ENCODE data around the gene NEURL4. TPM values are rescaled to one million over a fixed set of nuclear protein-coding genes. Genes with fewer than 3 reads are reported as not detected.

Gene NEURL4
- total RNA-seq, 4 donors from 2014 or later, result 9.7 to 18.7 (median 14.4) TPM

GRCh38 chr17:7282752-7283321, 46.3 kb downstream of the NEURL4 start:
- peak overlapping the region in 3 of 4 donors; percentile 55 to 73 (median 62) for H3K4me3 ChIP-seq
- peaks cover 0 to 32% (median 0%) of the 10 kb centered on the region in 3 donors for H3K36me3 ChIP-seq
- H3K4me1 ChIP-seq, result peaks cover 23 to 55% (median 27%) of the 10 kb centered on the region in 3 donors
- intact Hi-C loops (cut with DNase I), result no loop called here
- peak overlapping the region; percentile 70 to 92 (median 90) for H3K27ac ChIP-seq
- peaks cover 0 to 33% (median 0%) of the 10 kb centered on the region in 4 donors for H3K27me3 ChIP-seq
- no peak for DNase-seq
- TF ChIP-seq CTCF (IDR thresholded peaks at IDR 0.05) (peak in 2 of 6 experiments; percentile 23 to 39), POLR2A (IDR thresholded peaks at IDR 0.05) (no peak)
- WGBS, 2 donors, result 35 to 44% methylated on average over 2 to 3 of the region's 6 CpGs
- H3K9me3 ChIP-seq, result no peaks in the 10 kb centered on the region

DNA sequence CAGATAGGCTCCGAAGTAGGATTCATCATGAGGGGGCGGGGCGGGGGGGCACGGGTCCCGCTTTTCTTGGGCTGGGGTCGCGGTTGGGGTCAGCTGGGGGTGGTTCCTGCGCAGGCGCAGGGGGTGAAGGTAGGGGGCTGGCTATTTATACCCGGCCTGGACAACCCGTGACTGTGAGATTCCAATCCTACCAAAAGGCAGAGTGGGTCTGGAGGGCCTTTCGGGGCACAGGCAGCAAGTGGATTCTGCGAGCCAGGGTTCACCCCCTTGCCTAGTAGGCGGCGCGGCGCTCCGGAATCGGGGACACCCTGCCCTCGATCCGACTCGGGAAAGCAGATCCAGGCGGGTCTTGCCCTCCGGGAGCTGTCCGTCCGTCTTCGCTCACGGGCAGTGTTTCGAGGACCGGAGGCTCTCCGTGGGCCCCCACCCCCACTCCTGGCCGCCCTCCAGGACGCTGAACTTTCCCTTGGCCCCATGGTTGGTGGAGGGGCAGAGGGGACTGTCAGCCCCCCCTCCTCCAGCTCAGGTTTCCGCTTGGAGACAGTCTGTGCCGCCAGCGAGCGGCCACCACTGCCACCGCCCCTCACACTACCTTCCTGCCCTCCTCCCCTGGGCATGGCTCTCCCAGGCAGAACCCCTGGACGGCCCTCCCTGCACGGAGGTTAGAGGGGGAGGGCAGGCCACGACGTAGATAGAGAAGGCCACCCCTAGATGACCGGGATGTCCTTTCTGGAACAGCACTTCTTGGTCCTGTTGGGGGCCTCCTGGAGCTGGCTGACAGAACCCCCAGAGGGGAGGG, 47.0 kb downstream of the NEURL4 start:
- H3K27me3 ChIP-seq, result peaks cover 0 to 31% (median 0%) of the 10 kb centered on the region in 4 donors
- DNase-seq, result no peak
- H3K36me3 ChIP-seq, result peaks cover 0 to 32% (median 0%) of the 10 kb centered on the region in 3 donors
- peak overlapping the region; percentile 70 to 92 (median 90) for H3K27ac ChIP-seq
- no peaks in the 10 kb centered on the region for H3K9me3 ChIP-seq
- intact Hi-C loops (cut with DNase I), result no loop called here
- peaks cover 23 to 55% (median 27%) of the 10 kb centered on the region in 3 donors for H3K4me1 ChIP-seq
- 31% methylated on average over 14 of the region's 43 CpGs; no CpG with 5 or more reads in 1 of the 2 donors for WGBS, 2 donors
- peak overlapping the region; percentile 31 to 73 (median 58) for H3K4me3 ChIP-seq
- TF ChIP-seq POLR2A (IDR thresholded peaks at IDR 0.05) (no peak), CTCF (IDR thresholded peaks at IDR 0.05) (no peak)

GRCh38 chr17:7281074-7281952, 47.8 kb downstream of the NEURL4 start, which contains the start of gene SLC2A4:
SLC2A4 (plus strand) TSS chr17:7281718; CDS start chr17:7281935, 217 bp downstream.
- intact Hi-C loops (cut with DNase I), result no loop called here
- Histone ChIP-seq H3K9me3 (no peaks in the 10 kb centered on the region), H3K4me1 (peaks cover 23 to 55% (median 27%) of the 10 kb centered on the region in 3 donors), H3K36me3 (peaks cover 0 to 27% (median 0%) of the 10 kb centered on the region in 3 donors), H3K4me3 (peak within 1 kb of the TSS; percentile 31 to 73 (median 58)), H3K27ac (peak within 1 kb of the TSS; percentile 70 to 92 (median 90)), H3K27me3 (peaks cover 0 to 31% (median 0%) of the 10 kb centered on the region in 4 donors)
- peak in 1 of 6 experiments; percentile 23 for TF ChIP-seq CTCF (IDR thresholded peaks at IDR 0.05)
- peak in 2 of 4 donors; percentile 46 to 62 for TF ChIP-seq POLR2A (IDR thresholded peaks at IDR 0.05)
- 1 to 3% methylated on average over 6 to 44 of the region's 71 CpGs for WGBS, 2 donors
- no peak for DNase-seq

GRCh38 chr17:7280519-7281073, 48.5 kb downstream of the NEURL4 start:
- intact Hi-C loops (cut with DNase I), result no loop called here
- no peaks in the 10 kb centered on the region for H3K9me3 ChIP-seq
- DNase-seq, result no peak
- H3K4me3 ChIP-seq, result peak overlapping the region; percentile 31 to 73 (median 58)
- H3K27ac ChIP-seq, result peak overlapping the region; percentile 70 to 92 (median 90)
- peaks cover 23 to 52% (median 27%) of the 10 kb centered on the region in 3 donors for H3K4me1 ChIP-seq
- WGBS, 2 donors, result 0 to 1% methylated on average over 8 to 15 of the region's 29 CpGs
- peaks cover 0 to 31% (median 0%) of the 10 kb centered on the region in 4 donors for H3K27me3 ChIP-seq
- H3K36me3 ChIP-seq, result peaks cover 0 to 20% (median 0%) of the 10 kb centered on the region in 3 donors
- peak; percentile 92 to 98 (median 96) for TF ChIP-seq CTCF (IDR thresholded peaks at IDR 0.05)
- TF ChIP-seq POLR2A (IDR thresholded peaks at IDR 0.05), result no peak

Data from esophagus squamous epithelium (tissue), 5 donors.